Heart left ventricle (tissue), 13 donors: ENCODE measurements around the gene FCER1G.

Source experiments
- CTCF ChIP-seq, 12 donors: fragments of 200-600 bp; sonication (generic) in 4 of 12; IDR thresholded peaks; one replicate each; pipeline versions ENCODE4 v1.5.0 to v1.8.0; 2018 to 2022; ENCODE audit warnings: antibody characterized with exemption in 12 of 12, mild to moderate bottlenecking in 5 of 12
- POLR2A ChIP-seq, 2 donors: fragments of 450-650 bp; IDR thresholded peaks; one replicate each; pipeline ENCODE4 v1.6.1; 2017; ENCODE audit warnings: antibody characterized with exemption in 2 of 2, mild to moderate bottlenecking in 2 of 2, moderate library complexity in 2 of 2
- donor health status: ischemic (EF 13 %, LVEDD 7.1; RV severe dilation, severe dysfunction).
- donor health status: DM: no; HTN: yes; CAD: no.
- donor health status: DM: no; HTN: no; CAD: no.
- donor health status: ischemic (EF 25% LVEDD 6.9; RV normal size, moderate dysfunction).
- donor health status: ischemic (EF 25% LVEDD 5.7; RV mildly dilated, moderate dysfunction).
- donor health status: ischemic (EF 35%, LVEDD 5.7; RV mildly dilated, moderate dysfunction).
- donor health status: nonischemic (EF 11% LVEDD 7.7; RV severe dilation, severe dysfunction).
- donor health status: DM: yes; HTN: yes; CAD: no.
- donor health status: PGD.
- donor health status: ischemic (EF 29% LVEDD 5.4; RV normal size, mild dysfunction).
- donor health status: nonischemic (EF 23%, LVEDD 6.1; RV moderate dilation, normal function).

GRCh38 chr1:161182214-161182613, 32.9 kb upstream of the FCER1G start:
- no peak for TF ChIP-seq CTCF (IDR thresholded peaks at IDR 0.05)
- TF ChIP-seq POLR2A (IDR thresholded peaks at IDR 0.05) = no peak
